Measurements from ENCODE around the gene QRFP. TPM values are rescaled to one million over a fixed set of nuclear protein-coding genes. Genes with fewer than 3 reads are reported as not detected.

The QRFP gene
- total and polyA plus RNA-seq, 2 donors (not counting 1 experiment from before 2014, with no cell fraction given) = not detected

DNA sequence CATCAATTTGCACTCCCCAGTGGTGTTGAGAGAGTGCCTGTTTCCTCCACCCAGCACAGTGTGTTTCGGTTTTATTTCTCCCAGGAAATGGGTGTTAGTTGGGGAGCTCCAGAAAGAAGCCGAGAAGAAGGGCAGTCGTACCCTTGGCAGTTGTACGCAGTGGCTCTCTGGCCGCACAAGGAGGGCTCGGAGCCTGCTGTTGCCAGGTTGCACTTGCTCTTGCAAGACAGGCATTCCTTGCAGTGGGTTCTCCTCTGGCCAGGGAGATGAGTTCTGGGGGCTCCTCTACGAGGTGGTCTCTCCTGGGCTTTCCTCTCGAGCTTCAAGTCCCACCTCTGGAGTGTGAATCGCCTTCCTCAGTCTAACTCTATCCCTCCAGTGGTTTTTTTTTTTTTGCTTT is 29.1 kb downstream of the QRFP start:
- Histone ChIP-seq H3K79me2 (ENCODE audit: control insufficient read depth, insufficient read depth, low read length) (peaks cover 72% of the 10 kb centered on the region), H3K9me3 (ENCODE audit: control insufficient read depth, insufficient read depth, low read depth, low read length) (no peaks in the 10 kb centered on the region), H3K4me2 (ENCODE audit: extremely low read depth, insufficient read depth, low read length) (no peak overlapping the region), H4K20me1 (ENCODE audit: control insufficient read depth, extremely low read depth, insufficient read depth, low read length) (no peaks in the 10 kb centered on the region), H3K4me3 (replicated peaks in 1 of 4; ENCODE audit: control extremely low read depth in 1 of 4, insufficient read depth in 1 of 4, low read depth in 3 of 4, low read length in 4 of 4) (no peak overlapping the region), H3K4me1 (ENCODE audit: control insufficient read depth, extremely low read depth, insufficient read depth, low read length) (peaks cover 4% of the 10 kb centered on the region), H3K9ac (ENCODE audit: insufficient read depth, low read length) (no peak overlapping the region), H3K27ac (ENCODE audit: insufficient read depth, low read length) (no peak overlapping the region), H2AFZ (ENCODE audit: low read length) (no peak overlapping the region), H3K36me3 (ENCODE audit: control insufficient read depth, insufficient read depth, low read length) (peaks cover 25% of the 10 kb centered on the region), H3K27me3 (ENCODE audit: control insufficient read depth, insufficient read depth, low read length) (no peaks in the 10 kb centered on the region)
- DNase-seq (ENCODE audit: low read depth in 2 of 2) = no peak
- TF ChIP-seq EZH2 (IDR thresholded peaks at IDR 0.05; ENCODE audit: low read length, missing control alignments) = no peak
- TF ChIP-seq, protein P1, sequence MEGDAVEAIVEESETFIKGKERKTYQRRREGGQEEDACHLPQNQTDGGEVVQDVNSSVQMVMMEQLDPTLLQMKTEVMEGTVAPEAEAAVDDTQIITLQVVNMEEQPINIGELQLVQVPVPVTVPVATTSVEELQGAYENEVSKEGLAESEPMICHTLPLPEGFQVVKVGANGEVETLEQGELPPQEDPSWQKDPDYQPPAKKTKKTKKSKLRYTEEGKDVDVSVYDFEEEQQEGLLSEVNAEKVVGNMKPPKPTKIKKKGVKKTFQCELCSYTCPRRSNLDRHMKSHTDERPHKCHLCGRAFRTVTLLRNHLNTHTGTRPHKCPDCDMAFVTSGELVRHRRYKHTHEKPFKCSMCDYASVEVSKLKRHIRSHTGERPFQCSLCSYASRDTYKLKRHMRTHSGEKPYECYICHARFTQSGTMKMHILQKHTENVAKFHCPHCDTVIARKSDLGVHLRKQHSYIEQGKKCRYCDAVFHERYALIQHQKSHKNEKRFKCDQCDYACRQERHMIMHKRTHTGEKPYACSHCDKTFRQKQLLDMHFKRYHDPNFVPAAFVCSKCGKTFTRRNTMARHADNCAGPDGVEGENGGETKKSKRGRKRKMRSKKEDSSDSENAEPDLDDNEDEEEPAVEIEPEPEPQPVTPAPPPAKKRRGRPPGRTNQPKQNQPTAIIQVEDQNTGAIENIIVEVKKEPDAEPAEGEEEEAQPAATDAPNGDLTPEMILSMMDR (conservative IDR thresholded peaks at IDR 0.05 in 1 of 2, IDR thresholded peaks at IDR 0.05 in 1 of 2; ENCODE audit: low read depth in 1 of 2, low read length in 2 of 2) = no peak

DNA sequence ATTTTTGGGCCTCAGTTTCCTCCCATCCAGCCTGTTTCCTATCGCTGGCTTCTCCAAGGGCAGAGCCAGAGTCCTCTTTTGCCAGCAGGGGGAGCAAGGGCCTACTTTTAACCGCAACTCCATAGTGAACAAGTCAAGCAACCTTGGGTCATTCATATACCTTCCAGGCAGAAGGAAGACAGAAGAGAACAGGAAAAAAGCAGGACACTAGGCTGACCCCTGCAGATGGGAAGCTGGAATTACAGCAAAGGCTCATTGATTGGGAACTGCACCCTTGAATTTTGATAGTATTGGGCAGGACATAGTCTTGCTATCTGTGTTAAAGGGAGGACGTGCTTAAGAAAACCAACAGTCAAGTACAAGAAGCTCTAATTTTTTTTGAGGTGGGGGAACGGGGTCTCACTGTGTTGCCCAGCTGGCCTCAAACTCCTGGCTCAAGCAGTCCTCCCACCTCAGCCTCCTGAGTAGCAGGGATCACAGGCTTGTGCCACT is 30.1 kb downstream of the QRFP start:
- no peaks in the 10 kb centered on the region for H3K27me3 ChIP-seq (ENCODE audit: control insufficient read depth, insufficient read depth, low read length)
- no peak overlapping the region for H3K9ac ChIP-seq (ENCODE audit: insufficient read depth, low read length)
- TF ChIP-seq, protein P1 (conservative IDR thresholded peaks at IDR 0.05 in 1 of 2, IDR thresholded peaks at IDR 0.05 in 1 of 2; ENCODE audit: low read depth in 1 of 2, low read length in 2 of 2) = peak; percentile 90 to 91
- TF ChIP-seq EZH2 (IDR thresholded peaks at IDR 0.05; ENCODE audit: low read length, missing control alignments) = no peak
- no peaks in the 10 kb centered on the region for H3K9me3 ChIP-seq (ENCODE audit: control insufficient read depth, insufficient read depth, low read depth, low read length)
- no peaks in the 10 kb centered on the region for H4K20me1 ChIP-seq (ENCODE audit: control insufficient read depth, extremely low read depth, insufficient read depth, low read length)
- H2AFZ ChIP-seq (ENCODE audit: low read length) = no peak overlapping the region
- peak; percentile 82 to 91 for DNase-seq (ENCODE audit: low read depth in 2 of 2)
- H3K4me3 ChIP-seq (replicated peaks in 1 of 4; ENCODE audit: control extremely low read depth in 1 of 4, insufficient read depth in 1 of 4, low read depth in 3 of 4, low read length in 4 of 4) = peak overlapping the region in 1 of 4 experiments; percentile 25
- H3K36me3 ChIP-seq (ENCODE audit: control insufficient read depth, insufficient read depth, low read length) = peaks cover 24% of the 10 kb centered on the region
- peaks cover 81% of the 10 kb centered on the region for H3K79me2 ChIP-seq (ENCODE audit: control insufficient read depth, insufficient read depth, low read length)
- peaks cover 5% of the 10 kb centered on the region for H3K4me1 ChIP-seq (ENCODE audit: control insufficient read depth, extremely low read depth, insufficient read depth, low read length)
- no peak overlapping the region for H3K4me2 ChIP-seq (ENCODE audit: extremely low read depth, insufficient read depth, low read length)
- H3K27ac ChIP-seq (ENCODE audit: insufficient read depth, low read length) = no peak overlapping the region

DNA sequence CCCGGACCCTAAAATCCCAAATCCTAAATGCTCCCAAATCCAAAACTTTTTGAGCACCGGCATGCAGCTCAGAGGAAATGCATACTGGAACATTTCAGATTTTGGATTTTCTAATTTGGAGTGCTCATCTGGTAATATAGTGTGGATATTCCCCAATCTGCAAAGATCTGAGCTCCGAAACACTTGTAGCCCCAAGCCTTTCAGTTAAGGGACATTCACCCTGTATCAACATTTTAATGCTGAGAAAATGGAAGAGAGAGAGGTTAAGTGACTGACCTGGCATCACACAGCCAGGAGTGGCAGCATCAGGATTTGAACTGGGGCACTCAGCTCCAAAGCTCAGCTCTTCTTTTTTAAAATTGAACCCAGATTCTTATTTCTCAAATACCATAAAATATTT is 30.7 kb downstream of the QRFP start:
- DNase-seq (ENCODE audit: low read depth in 2 of 2) = no peak
- H3K9me3 ChIP-seq (ENCODE audit: control insufficient read depth, insufficient read depth, low read depth, low read length) = no peaks in the 10 kb centered on the region
- no peaks in the 10 kb centered on the region for H4K20me1 ChIP-seq (ENCODE audit: control insufficient read depth, extremely low read depth, insufficient read depth, low read length)
- H3K79me2 ChIP-seq (ENCODE audit: control insufficient read depth, insufficient read depth, low read length) = peaks cover 81% of the 10 kb centered on the region
- peaks cover 10% of the 10 kb centered on the region for H3K4me1 ChIP-seq (ENCODE audit: control insufficient read depth, extremely low read depth, insufficient read depth, low read length)
- no peak overlapping the region for H3K4me3 ChIP-seq (replicated peaks in 1 of 4; ENCODE audit: control extremely low read depth in 1 of 4, insufficient read depth in 1 of 4, low read depth in 3 of 4, low read length in 4 of 4)
- H3K4me2 ChIP-seq (ENCODE audit: extremely low read depth, insufficient read depth, low read length) = no peak overlapping the region
- H2AFZ ChIP-seq (ENCODE audit: low read length) = no peak overlapping the region
- peaks cover 20% of the 10 kb centered on the region for H3K36me3 ChIP-seq (ENCODE audit: control insufficient read depth, insufficient read depth, low read length)
- no peaks in the 10 kb centered on the region for H3K27me3 ChIP-seq (ENCODE audit: control insufficient read depth, insufficient read depth, low read length)
- H3K27ac ChIP-seq (ENCODE audit: insufficient read depth, low read length) = no peak overlapping the region
- no peak for TF ChIP-seq EZH2 (IDR thresholded peaks at IDR 0.05; ENCODE audit: low read length, missing control alignments)
- TF ChIP-seq, protein P1 (conservative IDR thresholded peaks at IDR 0.05 in 1 of 2, IDR thresholded peaks at IDR 0.05 in 1 of 2; ENCODE audit: low read depth in 1 of 2, low read length in 2 of 2) = no peak
- H3K9ac ChIP-seq (ENCODE audit: insufficient read depth, low read length) = no peak overlapping the region

Measured in fibroblast of lung (primary cell).